Activated CD4-positive, alpha-beta T cell treated with anti-CD3 and anti-CD28 coated beads, Interleukin-2, amount 50 U/mL, for 24 hours (primary cell): Measurements from ENCODE around the gene TANGO2.
"Not testable (repeated sequence)": the region's sequence is repeated elsewhere in the genome, so short reads cannot be mapped to it uniquely, and the experiment has no call there.

Source experiments
- DNase-seq, 2 donors: peaks; one replicate each; pipeline ENCODE4 v3.0.0-alpha.2; 2020; ENCODE audit warnings: low read depth in 1 of 2, low spot score in 1 of 2

The TANGO2 gene

GRCh38 chr22:20060700-20061480 lies 40.0 kb downstream of the TANGO2 start:
- DNase-seq, result no peak

- no peak for DNase-seq
These were observed 40.6 kb downstream of the TANGO2 start for GRCh38 chr22:20061481-20061861.

- DNase-seq, result no peak
These were observed 41.3 kb downstream of the TANGO2 start for GRCh38 chr22:20062043-20062765.

DNA sequence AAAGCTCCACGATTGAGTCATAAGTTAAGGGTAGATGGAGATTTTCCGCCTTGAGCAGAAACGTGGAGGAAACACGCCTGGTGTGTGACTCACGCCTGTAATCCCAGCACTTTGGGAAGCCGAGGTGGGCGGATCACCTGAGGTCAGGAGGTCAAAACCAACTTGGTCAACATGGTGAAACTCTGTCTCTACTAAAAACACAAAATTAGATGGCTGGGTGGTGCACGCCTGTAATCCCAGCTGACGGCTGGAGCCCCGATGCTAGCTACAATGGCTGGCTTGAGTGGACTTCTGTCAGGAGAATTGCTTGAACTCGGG lies 41.8 kb downstream of the TANGO2 start:
- no peak for DNase-seq

- DNase-seq, result no peak
These were observed 42.6 kb downstream of the TANGO2 start for GRCh38 chr22:20063271-20064139.

- DNase-seq, result no peak
These were observed 43.2 kb downstream of the TANGO2 start for GRCh38 chr22:20064140-20064480.

DNA sequence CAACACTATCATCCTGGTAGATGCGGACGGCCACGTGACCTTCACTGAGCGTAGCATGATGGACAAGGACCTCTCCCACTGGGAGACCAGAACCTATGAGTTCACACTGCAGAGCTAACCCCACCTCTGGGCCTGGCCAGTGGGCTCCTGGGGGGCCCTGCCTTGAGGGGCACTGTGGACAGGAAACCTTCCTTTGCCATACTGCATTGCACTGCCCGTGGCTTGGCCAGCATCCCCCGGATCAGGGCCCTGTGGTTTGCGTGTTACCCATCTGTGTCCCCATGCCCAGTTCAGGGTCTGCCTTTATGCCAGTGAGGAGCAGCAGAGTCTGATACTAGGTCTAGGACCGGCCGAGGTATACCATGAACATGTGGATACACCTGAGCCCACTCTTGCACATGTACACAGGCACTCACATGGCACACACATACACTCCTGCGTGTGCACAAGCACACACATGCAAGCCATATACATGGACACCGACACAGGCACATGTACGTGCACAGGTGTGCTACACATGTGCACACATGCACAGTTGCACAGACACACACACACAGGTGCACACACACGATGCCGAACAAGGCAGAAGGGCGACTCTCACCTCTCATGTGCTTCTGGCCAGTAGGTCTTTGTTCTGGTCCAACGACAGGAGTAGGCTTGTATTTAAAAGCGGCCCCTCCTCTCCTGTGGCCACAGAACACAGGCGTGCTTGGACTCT lies 43.8 kb downstream of the TANGO2 start:
- DNase-seq, result no peak

- DNase-seq, result no peak
These were observed 45.1 kb downstream of the TANGO2 start for GRCh38 chr22:20065896-20066616.

DNA sequence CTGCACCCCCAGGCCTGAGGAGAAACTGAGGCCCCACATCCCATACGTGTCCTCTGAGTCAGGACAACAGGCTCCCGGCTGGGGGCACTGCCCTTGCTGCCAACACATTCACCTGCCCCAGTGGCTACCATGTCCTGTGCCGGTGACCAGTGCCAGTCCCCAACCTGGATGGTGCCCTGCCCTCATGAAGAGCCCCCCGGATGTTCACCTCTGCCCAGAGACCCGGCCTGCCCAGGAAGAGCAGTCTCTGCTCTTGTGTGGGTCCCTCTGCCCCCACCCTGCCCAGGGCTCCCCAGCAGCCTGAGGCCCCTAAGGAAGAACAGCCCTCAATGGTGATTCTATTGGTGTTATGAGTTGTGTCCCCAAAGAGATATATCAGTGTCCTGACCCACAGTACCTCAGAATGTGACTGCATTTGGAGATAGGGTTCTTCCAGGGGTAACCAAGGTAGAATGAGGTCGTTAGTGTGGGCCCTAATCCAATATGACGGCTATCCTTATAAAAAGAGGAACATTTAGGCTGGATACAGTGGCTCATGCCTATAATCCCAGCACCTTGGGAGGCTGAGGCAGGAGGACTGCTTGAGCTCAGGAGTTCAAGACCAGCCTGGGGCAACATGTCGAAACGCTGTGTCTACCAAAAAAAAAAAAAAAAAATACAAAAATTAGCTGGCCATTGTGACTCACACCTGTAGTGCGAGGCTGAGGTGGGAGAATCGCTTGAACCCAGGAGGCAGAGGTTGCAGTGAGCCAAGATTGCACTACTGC lies 45.9 kb downstream of the TANGO2 start:
- no peak for DNase-seq

GRCh38 chr22:20067384-20067682 lies 46.4 kb downstream of the TANGO2 start:
- DNase-seq, result not testable (repeated sequence)

DNA sequence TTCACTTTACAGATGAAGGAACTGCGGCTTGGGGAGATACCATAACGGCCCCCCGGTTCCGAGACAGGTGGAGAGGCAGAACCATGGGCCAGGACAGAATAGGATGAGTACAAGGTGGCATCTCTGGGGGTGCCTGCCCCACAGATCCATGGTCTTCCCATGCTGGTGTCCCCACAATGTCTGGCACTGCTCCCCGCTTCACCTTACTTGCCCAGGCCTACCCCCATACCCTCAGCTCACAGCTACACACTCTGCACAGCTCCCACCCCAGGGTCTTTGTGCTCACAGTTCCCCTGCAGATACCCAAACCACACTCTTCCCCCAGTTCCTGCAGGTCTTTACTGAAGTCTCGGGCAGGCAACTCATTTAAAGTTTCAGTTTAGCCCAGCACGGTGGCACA lies 47.7 kb downstream of the TANGO2 start:
- DNase-seq, result no peak

DNA sequence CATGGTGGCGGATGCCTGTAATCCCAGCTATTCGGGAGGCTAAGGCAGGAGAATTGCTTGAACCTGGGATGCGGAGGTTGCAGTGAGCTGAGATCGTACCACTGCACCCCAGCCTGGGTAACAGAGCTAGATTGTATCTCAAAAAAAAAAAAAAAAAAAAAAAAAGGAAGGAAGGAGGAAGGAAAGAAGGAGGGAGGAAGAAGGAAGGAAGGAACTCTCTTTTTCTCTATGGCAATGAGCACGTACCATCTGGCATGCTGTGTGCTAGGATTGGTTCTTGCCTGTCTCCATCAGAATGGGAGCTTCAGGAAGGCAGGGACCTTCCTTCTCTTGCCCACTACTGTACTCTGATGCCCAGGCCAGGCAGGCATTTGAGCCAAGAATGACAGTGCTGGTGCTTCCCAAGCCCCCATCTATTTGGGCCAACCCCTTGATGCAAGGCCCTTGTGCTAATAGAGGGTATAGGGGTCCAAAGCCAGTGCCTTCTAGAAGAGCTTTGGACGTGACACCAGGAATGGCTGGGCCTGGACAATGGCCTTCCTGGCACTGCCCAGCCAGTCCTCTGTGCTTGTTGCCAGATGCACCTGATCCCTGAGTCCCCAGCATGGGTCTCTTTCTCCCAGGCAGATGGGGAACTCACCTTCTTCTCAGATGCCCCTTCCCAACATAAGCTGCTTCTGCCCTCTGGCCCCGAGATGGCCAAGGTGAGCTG lies 48.6 kb downstream of the TANGO2 start:
- DNase-seq, result no peak

DNA sequence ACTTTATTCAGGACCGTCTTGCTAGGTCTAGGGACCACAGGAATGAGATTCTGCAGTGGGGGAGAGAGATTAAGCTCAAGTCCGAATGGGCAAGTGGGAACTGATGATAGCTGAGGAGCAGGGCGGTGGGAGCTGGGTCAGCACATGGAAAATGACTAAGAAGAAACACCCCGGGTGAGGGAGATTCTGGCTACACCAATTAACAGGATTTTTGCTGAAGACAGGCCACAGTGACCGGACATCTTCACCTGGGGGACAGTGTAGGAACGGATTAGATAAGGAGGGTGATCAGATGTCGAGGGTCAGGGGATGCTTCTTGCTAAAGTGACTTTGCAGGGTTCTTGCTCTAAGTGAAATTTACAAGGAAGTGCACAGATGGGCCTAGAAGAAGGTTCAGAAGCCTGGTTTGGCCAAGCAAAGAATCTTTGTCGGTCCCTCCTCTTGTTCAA lies 50.6 kb downstream of the TANGO2 start:
- no peak for DNase-seq

- DNase-seq, result no peak
These were observed 55.8 kb downstream of the TANGO2 start for GRCh38 chr22:20076627-20077172.

DNA sequence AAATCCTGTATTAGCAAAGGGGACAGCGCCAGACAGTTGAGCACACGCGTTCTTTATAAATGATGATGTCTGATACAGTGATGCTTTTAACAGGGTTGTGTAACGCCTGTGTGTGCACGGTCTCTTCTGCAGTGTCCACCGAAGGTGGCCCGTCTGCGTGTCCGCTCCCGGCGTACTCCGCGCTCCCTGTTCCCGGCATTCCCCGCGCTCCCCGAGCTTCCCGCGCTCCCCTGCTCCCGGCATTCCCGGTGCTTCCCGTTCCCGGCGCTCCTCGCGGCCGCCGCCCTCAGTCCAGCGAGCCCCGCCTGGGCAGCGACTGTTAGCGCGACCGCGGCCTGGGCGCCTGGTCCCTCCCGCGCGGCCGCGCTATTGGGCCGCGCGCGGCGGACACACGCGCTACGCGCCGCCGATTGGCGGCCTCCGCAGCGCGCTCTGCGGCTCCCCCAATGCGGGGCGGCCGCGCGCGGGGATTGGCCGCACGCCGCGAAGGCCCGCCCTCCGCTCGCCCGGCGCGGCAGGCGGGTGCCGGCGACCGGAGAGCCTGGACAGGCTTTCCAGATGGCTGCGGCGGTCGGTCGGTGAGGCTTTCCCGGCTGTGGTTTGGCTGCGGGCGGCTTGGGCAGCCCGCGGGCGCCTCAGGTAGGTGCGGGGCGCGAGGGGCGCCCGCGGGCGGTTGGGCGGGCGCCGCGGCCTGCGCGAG lies 59.0 kb downstream of the TANGO2 start, which contains the start of gene DGCR8:
DGCR8 (plus strand) TSS at position 497 of the 700 bp plus-strand sequence. CDS start 5,723 bp downstream, outside the sequence.
- peak; percentile 47 to 49 for DNase-seq

GRCh38 chr22:20080445-20080775 lies 59.5 kb downstream of the TANGO2 start:
- DNase-seq, result peak; percentile 46 to 56

GRCh38 chr22:20080776-20081654 lies 60.1 kb downstream of the TANGO2 start:
- DNase-seq, result no peak
